GM12873 (cell line): ENCODE measurements around the gene AMIGO3.

Experiments
- CTCF ChIP-seq: IDR thresholded peaks from 2 replicates; pipeline ENCODE4 v1.5.1; 2012; ENCODE audit warnings: low read depth, mild to moderate bottlenecking, moderate library complexity, low read length, control low read depth; ENCODE audit not compliant: insufficient read depth; ENCODE audit errors: missing control alignments

The AMIGO3 gene, protein sequence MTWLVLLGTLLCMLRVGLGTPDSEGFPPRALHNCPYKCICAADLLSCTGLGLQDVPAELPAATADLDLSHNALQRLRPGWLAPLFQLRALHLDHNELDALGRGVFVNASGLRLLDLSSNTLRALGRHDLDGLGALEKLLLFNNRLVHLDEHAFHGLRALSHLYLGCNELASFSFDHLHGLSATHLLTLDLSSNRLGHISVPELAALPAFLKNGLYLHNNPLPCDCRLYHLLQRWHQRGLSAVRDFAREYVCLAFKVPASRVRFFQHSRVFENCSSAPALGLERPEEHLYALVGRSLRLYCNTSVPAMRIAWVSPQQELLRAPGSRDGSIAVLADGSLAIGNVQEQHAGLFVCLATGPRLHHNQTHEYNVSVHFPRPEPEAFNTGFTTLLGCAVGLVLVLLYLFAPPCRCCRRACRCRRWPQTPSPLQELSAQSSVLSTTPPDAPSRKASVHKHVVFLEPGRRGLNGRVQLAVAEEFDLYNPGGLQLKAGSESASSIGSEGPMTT

DNA sequence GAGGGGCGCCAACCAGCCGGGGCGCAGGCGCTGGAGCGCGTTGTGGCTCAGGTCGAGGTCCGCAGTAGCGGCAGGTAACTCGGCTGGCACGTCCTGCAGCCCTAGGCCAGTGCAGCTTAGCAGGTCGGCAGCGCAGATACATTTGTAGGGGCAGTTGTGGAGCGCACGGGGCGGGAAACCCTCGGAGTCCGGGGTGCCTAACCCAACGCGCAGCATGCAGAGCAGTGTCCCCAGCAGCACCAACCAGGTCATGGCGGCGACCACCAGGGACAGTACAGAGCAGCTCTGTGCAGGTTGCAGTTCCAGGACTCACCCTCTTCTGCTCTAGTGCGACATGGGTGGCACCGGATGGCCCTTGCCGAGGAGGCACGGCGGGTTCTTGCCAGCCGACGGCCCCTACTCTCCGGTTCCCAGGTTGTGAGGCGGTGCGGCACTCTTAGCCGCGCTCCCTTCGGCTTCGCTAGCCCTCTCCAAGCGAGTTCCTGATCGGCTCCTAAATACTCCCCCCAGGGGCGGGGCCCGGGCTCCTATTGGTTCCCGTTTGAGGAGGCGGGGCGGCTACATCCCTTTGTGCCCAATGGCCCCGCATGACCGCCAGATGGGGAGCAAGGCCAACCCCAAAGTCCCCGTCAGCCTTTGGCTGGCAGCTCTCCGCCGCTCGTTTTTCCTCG, at the start of gene AMIGO3:
Gene AMIGO3, minus strand, starts transcription at position 471 of the 671 bp plus-strand sequence. Its CDS starts 219 bp downstream, at position 252.
- peak; percentile 81 for TF ChIP-seq CTCF

DNA sequence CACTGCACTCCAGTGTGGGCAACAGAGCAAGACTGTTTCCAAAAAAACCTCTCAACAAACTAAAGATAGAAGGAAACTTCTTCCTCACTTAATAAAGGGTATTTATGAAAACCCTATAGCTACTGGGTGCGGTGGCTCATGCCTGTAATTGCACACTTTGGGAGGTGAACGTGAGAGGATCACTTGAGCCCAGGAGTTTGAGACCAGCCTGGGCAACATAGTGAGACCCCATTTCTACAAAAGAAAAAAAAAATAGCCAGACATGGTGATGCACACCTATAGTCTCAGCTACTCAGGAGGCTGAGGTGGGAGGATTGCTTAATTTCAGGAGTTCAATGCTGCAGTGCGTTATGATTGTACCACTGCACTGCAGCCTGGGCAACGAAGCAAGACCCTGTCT, 44.5 kb upstream of the AMIGO3 start:
- TF ChIP-seq CTCF, result no peak

- TF ChIP-seq CTCF, result no peak
Observed at GRCh38 chr3:49761661-49762060, 42.2 kb upstream of the AMIGO3 start.

- TF ChIP-seq CTCF, result no peak
Observed at GRCh38 chr3:49759226-49759625, 39.7 kb upstream of the AMIGO3 start.

DNA sequence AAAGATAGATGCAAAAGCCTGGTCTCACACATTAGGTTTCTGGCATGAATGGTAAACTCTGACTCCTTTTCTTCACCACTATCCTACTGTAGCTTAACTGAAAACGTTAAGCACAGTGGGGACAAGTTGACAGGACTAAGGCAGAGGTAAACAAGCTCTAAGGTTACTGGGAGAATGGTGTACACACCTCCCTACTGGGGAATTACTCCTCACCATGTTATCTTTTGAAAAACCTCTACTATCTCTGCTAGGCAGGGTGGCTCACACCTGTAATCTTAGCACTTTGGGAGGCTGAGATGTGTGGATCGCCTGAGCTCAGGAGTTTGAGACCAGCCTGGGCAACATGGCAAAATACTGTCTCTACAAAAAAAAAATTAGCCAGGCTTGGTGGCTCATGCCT, 37.7 kb upstream of the AMIGO3 start:
- no peak for TF ChIP-seq CTCF

DNA sequence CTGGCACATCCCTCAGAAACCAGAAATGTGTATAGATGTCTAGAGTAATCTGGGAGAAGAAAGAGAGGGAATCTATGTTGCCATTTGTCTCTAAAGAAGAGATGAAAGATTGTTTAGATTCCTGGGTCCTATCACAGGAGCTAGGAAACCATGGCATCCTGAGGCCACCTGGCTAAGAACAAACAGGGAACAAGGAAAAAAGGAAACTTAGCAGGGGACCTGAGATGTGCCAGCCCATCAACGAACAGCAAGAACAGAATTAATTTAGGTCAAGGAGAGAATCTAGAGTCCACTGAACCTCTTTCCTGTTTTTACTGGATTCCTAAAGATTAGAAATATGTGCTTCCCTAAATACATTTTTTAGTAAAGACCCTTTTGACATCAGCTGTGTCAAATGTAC, 36.6 kb upstream of the AMIGO3 start:
- TF ChIP-seq CTCF, result no peak

DNA sequence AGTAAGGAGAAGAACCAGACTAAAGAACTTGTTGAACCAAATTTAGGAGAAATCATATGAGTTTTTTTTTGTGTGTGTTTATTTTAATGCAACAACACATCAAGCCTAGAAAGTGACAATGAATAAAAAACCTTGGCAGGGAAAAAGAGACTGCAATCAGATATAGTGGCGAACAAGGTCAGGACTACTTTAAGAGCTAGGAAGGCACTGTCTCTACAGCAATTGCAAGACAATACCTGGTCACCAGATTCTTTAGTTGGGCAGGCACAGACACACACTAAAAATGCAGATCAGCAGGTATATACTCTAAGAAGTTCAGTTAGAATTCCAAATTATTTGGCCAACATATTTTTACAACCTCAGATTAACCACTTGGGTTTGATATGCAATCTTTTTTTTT, 35.1 kb upstream of the AMIGO3 start:
- TF ChIP-seq CTCF, result no peak
